ENCODE results near the gene TRPV3.

Gene TRPV3

GRCh38 chr17:3554440-3554839, 3.2 kb downstream of the TRPV3 start:
- Histone ChIP-seq H3K4me3 (ENCODE audit: low read length) (no peak overlapping the region), H3K36me3 (replicated peaks; ENCODE audit: low read depth, low read length) (no peaks in the 10 kb centered on the region), H3K4me1 (ENCODE audit: low read length) (peaks cover 22% of the 10 kb centered on the region), H3K9me3 (ENCODE audit: insufficient read depth, low read length) (no peaks in the 10 kb centered on the region), H3K79me2 (ENCODE audit: low read length) (no peaks in the 10 kb centered on the region), H4K20me1 (ENCODE audit: insufficient read depth, low read length) (no peaks in the 10 kb centered on the region), H3K9ac (ENCODE audit: low read length) (no peak overlapping the region), H3K4me2 (ENCODE audit: low read length) (no peak overlapping the region), H3K27me3 (ENCODE audit: low read depth, low read length) (no peaks in the 10 kb centered on the region), H2AFZ (ENCODE audit: low read depth, low read length) (no peak overlapping the region), H3K27ac (ENCODE audit: low read length) (no peak overlapping the region)
- no peak for TF ChIP-seq EZH2phosphoT487 (IDR thresholded peaks at IDR 0.05; ENCODE audit: low read depth)
- no peak for TF ChIP-seq CTCF (IDR thresholded peaks at IDR 0.05; ENCODE audit: low read depth, low read length)

DNA sequence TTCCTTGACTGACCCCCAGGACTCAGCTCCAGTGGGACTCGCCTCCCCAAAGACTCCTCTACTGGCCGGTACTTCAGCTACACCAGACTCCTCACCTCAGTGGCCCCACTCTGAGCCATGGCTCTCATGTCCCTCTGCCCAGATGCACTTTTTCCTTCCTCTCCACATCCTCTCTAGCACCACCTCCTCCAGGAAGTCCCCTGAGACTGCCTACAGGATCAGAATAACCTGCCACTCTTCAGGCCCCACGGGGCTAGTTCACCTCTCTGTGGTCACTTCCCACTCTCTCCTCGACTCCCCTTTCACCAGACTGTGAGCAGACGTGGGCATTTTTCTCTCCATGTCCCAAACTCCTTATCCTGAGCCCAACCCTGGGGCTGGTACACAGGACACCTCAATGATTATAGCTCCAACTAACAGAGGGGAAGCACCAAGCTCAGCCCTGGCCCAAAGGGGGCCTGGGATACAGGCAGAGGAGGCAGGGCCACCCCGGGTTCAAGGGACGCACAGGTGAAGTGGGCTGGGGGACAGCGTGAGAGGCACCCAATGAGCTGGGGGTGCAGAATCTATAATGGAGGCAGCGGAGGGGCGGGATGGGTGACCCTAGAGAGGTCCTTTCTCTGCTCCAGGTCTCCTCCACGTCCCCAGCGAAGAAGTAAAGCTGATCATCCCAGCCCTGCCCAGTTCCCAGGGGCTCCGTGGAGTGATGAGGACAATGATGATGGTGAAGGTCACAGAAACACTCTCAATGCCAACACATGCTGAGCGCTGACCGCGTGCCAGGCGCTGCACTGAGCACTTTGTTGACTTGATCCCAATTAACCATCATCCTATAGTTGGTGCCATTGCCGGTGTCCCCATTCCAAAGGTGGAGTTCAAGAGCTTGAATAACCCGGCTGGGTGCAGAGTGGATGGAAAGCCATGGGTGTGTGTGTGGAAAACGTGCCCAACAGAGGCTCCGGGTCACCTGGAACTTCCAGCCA, 3.9 kb downstream of the TRPV3 start:
- Histone ChIP-seq H3K4me1 (ENCODE audit: low read length) (peaks cover 14% of the 10 kb centered on the region), H3K79me2 (ENCODE audit: low read length) (no peaks in the 10 kb centered on the region), H4K20me1 (ENCODE audit: insufficient read depth, low read length) (no peaks in the 10 kb centered on the region), H2AFZ (ENCODE audit: low read depth, low read length) (no peak overlapping the region), H3K36me3 (replicated peaks; ENCODE audit: low read depth, low read length) (no peaks in the 10 kb centered on the region), H3K9me3 (ENCODE audit: insufficient read depth, low read length) (no peaks in the 10 kb centered on the region), H3K27ac (ENCODE audit: low read length) (no peak overlapping the region), H3K9ac (ENCODE audit: low read length) (no peak overlapping the region), H3K4me2 (ENCODE audit: low read length) (no peak overlapping the region), H3K27me3 (ENCODE audit: low read depth, low read length) (no peaks in the 10 kb centered on the region), H3K4me3 (ENCODE audit: low read length) (no peak overlapping the region)
- no peak for TF ChIP-seq EZH2phosphoT487 (IDR thresholded peaks at IDR 0.05; ENCODE audit: low read depth)
- TF ChIP-seq CTCF (IDR thresholded peaks at IDR 0.05; ENCODE audit: low read depth, low read length) = no peak

GRCh38 chr17:3552916-3553315, 4.7 kb downstream of the TRPV3 start:
- Histone ChIP-seq H3K27ac (ENCODE audit: low read length) (no peak overlapping the region), H3K9ac (ENCODE audit: low read length) (no peak overlapping the region), H4K20me1 (ENCODE audit: insufficient read depth, low read length) (no peaks in the 10 kb centered on the region), H3K27me3 (ENCODE audit: low read depth, low read length) (no peaks in the 10 kb centered on the region), H3K9me3 (ENCODE audit: insufficient read depth, low read length) (no peaks in the 10 kb centered on the region), H3K4me2 (ENCODE audit: low read length) (no peak overlapping the region), H3K4me3 (ENCODE audit: low read length) (no peak overlapping the region), H2AFZ (ENCODE audit: low read depth, low read length) (no peak overlapping the region), H3K79me2 (ENCODE audit: low read length) (no peaks in the 10 kb centered on the region), H3K36me3 (replicated peaks; ENCODE audit: low read depth, low read length) (no peaks in the 10 kb centered on the region), H3K4me1 (ENCODE audit: low read length) (peaks cover 7% of the 10 kb centered on the region)
- TF ChIP-seq CTCF (IDR thresholded peaks at IDR 0.05; ENCODE audit: low read depth, low read length) = no peak
- no peak for TF ChIP-seq EZH2phosphoT487 (IDR thresholded peaks at IDR 0.05; ENCODE audit: low read depth)

GRCh38 chr17:3551189-3551588, 6.4 kb downstream of the TRPV3 start:
- H4K20me1 ChIP-seq (ENCODE audit: insufficient read depth, low read length) = no peaks in the 10 kb centered on the region
- H3K27ac ChIP-seq (ENCODE audit: low read length) = no peak overlapping the region
- no peaks in the 10 kb centered on the region for H3K4me1 ChIP-seq (ENCODE audit: low read length)
- no peaks in the 10 kb centered on the region for H3K9me3 ChIP-seq (ENCODE audit: insufficient read depth, low read length)
- no peak overlapping the region for H3K4me3 ChIP-seq (ENCODE audit: low read length)
- H3K4me2 ChIP-seq (ENCODE audit: low read length) = no peak overlapping the region
- no peak overlapping the region for H2AFZ ChIP-seq (ENCODE audit: low read depth, low read length)
- H3K27me3 ChIP-seq (ENCODE audit: low read depth, low read length) = no peaks in the 10 kb centered on the region
- no peaks in the 10 kb centered on the region for H3K79me2 ChIP-seq (ENCODE audit: low read length)
- no peak overlapping the region for H3K9ac ChIP-seq (ENCODE audit: low read length)
- no peak for TF ChIP-seq CTCF (IDR thresholded peaks at IDR 0.05; ENCODE audit: low read depth, low read length)
- TF ChIP-seq EZH2phosphoT487 (IDR thresholded peaks at IDR 0.05; ENCODE audit: low read depth) = no peak
- no peaks in the 10 kb centered on the region for H3K36me3 ChIP-seq (replicated peaks; ENCODE audit: low read depth, low read length)

Data from OCI-LY3 (cell line).